ENCODE measurements around the gene JMJD1C. TPM values are rescaled to one million over a fixed set of nuclear protein-coding genes. Genes with fewer than 3 reads are reported as not detected.
A peak's percentile ranks its signal among the peaks of the same experiment; 100 is the strongest.

Gene JMJD1C
- total RNA-seq, 1 experiment from 2014 or later, result 91.9 TPM

DNA sequence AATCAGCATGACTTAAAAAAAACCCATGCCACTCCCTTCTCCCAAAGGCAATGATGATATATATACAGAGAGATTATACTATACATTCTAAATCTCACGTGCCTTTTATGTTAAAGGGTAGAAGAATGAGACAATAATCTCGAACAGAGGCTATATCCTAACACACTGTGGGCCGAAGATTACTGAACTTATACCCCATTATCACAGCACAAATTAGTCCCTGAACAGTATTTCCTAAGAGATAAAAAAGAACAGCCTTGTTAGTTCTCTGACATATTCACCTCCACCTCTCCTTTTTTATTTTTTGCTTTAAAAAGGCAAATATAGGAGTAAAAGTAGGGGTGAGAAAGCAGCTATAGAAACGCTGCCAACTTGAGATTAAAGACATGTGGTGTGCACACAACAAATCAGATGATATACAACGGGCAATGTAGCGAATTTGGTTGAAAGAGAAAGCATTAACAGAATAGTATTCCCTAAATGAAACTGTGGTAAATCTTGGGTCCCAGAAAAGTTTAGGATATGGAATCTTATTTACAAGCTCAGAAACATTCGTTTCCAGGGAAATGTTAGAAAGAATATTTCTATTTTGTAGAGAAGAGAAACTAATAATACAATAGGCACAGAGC lies 69.5 kb downstream of the JMJD1C start:
- Mint-ChIP-seq H3K27ac (ENCODE audit: low read depth, unreplicated experiment) (no peak overlapping the region), H3K9me3 (ENCODE audit: unreplicated experiment) (no peaks in the 10 kb centered on the region), H3K4me3 (ENCODE audit: unreplicated experiment) (no peak overlapping the region), H3K27me3 (ENCODE audit: insufficient read depth, unreplicated experiment) (no peaks in the 10 kb centered on the region), H3K4me1 (ENCODE audit: insufficient read depth, unreplicated experiment) (no peaks in the 10 kb centered on the region), H3K36me3 (ENCODE audit: insufficient read depth, unreplicated experiment) (peaks cover 6% of the 10 kb centered on the region)
- CTCF ChIA-PET, result interaction anchor here (1.0 kb wide), 1 partner anchor 133 kb away, joined by 3 read pairs; no protein-coding TSS in a partner anchor
- BruUV-seq (replicated peaks), result no TSS peak
- intact Hi-C loops (cut with micrococcal nuclease), result no loop called here
- POLR2A ChIA-PET, result interaction anchor here (1.0 kb wide), 1 partner anchor 24 kb away, joined by 3 read pairs; no protein-coding TSS in a partner anchor
- DNase-seq (ENCODE audit: unreplicated experiment), result no peak
- TF ChIP-seq, protein P1, sequence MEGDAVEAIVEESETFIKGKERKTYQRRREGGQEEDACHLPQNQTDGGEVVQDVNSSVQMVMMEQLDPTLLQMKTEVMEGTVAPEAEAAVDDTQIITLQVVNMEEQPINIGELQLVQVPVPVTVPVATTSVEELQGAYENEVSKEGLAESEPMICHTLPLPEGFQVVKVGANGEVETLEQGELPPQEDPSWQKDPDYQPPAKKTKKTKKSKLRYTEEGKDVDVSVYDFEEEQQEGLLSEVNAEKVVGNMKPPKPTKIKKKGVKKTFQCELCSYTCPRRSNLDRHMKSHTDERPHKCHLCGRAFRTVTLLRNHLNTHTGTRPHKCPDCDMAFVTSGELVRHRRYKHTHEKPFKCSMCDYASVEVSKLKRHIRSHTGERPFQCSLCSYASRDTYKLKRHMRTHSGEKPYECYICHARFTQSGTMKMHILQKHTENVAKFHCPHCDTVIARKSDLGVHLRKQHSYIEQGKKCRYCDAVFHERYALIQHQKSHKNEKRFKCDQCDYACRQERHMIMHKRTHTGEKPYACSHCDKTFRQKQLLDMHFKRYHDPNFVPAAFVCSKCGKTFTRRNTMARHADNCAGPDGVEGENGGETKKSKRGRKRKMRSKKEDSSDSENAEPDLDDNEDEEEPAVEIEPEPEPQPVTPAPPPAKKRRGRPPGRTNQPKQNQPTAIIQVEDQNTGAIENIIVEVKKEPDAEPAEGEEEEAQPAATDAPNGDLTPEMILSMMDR (IDR thresholded peaks at IDR 0.05; ENCODE audit: unreplicated experiment), result no peak

DNA sequence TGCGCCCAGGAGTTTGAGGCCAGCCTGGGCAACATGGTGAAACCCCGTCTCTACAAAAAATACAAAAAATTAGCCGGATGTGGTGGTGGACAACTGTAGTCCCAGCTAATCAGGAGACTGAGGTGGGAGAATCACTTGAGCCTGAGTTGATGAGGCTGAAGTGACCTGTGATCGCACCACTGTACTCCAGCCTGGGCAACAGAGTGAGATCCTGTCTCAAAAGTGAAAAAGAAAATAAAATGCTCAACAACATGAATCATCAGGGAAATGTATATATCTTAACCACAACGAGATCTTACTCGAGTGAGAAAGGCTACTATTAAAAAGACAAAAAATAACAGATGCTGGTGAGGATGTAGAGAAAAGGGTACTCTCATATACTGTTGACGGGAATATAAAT lies 72.7 kb downstream of the JMJD1C start:
- TF ChIP-seq, protein P1 (IDR thresholded peaks at IDR 0.05; ENCODE audit: unreplicated experiment), result no peak
- CTCF ChIA-PET, result no interaction called here

DNA sequence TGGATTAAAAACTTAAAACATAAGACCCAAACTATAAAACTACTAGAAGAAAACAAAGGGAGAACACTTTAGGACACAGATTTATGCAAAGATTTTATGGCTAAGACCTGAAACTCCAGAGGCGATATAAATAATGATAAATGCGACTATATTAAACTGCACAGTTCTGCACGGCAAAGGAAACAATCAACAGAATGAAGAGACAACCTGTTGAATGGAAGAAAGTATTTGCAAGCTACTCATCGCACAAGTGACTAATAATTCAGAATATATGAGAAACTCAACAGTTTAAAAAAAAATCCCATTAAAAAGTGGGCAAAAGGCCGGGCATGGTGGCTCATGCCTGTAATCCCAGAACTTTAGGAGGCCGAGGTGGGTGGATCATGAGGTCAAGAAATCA lies 73.6 kb downstream of the JMJD1C start:
- H3K4me3 Mint-ChIP-seq (ENCODE audit: unreplicated experiment), result no peak overlapping the region
- TF ChIP-seq, protein P1 (IDR thresholded peaks at IDR 0.05; ENCODE audit: unreplicated experiment), result no peak
- no peak for DNase-seq (ENCODE audit: unreplicated experiment)
- peaks cover 16% of the 10 kb centered on the region for H3K9me3 Mint-ChIP-seq (ENCODE audit: unreplicated experiment)
- intact Hi-C loops (cut with micrococcal nuclease), result no loop called here
- no TSS peak for BruUV-seq (replicated peaks)
- H3K36me3 Mint-ChIP-seq (ENCODE audit: insufficient read depth, unreplicated experiment), result peaks cover 6% of the 10 kb centered on the region
- H3K4me1 Mint-ChIP-seq (ENCODE audit: insufficient read depth, unreplicated experiment), result peaks cover 10% of the 10 kb centered on the region
- ChIA-PET POLR2A (no interaction called here), CTCF (no interaction called here)
- H3K27me3 Mint-ChIP-seq (ENCODE audit: insufficient read depth, unreplicated experiment), result no peaks in the 10 kb centered on the region
- no peak overlapping the region for H3K27ac Mint-ChIP-seq (ENCODE audit: low read depth, unreplicated experiment)

More for the DNA sequence above, 72.7 kb downstream of the JMJD1C start:
- Mint-ChIP-seq H3K36me3 (ENCODE audit: insufficient read depth, unreplicated experiment) (no peaks in the 10 kb centered on the region), H3K27ac (ENCODE audit: low read depth, unreplicated experiment) (peak overlapping the region; percentile 46), H3K27me3 (ENCODE audit: insufficient read depth, unreplicated experiment) (no peaks in the 10 kb centered on the region), H3K9me3 (ENCODE audit: unreplicated experiment) (peaks cover 16% of the 10 kb centered on the region), H3K4me1 (ENCODE audit: insufficient read depth, unreplicated experiment) (peaks cover 9% of the 10 kb centered on the region), H3K4me3 (ENCODE audit: unreplicated experiment) (no peak overlapping the region)
- POLR2A ChIA-PET, result no interaction called here
- no TSS peak for BruUV-seq (replicated peaks)
- intact Hi-C loops (cut with micrococcal nuclease), result no loop called here
- DNase-seq (ENCODE audit: unreplicated experiment), result no peak

DNA sequence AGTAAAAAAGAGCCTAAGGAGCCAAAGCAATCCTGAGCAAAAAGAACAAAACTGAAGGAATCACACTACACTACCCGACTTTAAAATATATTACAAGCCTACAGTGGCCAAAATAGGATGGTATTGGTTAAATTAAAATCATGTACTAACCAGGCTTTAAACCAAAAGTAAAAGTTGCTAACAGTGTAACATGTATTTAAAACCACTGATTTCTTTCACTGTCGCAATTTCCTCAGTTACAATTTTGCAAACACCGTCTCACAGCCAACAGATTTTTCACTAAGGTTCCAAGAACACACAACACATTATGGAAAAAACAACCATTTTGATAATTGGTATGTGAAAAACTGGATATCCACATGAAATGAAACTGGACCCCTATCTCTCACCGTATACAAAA lies 74.0 kb downstream of the JMJD1C start:
- no TSS peak for BruUV-seq (replicated peaks)

More for the DNA sequence above, 74.0 kb downstream of the JMJD1C start:
- TF ChIP-seq, protein P1 (IDR thresholded peaks at IDR 0.05; ENCODE audit: unreplicated experiment), result no peak
- Mint-ChIP-seq H3K27me3 (ENCODE audit: insufficient read depth, unreplicated experiment) (no peaks in the 10 kb centered on the region), H3K4me3 (ENCODE audit: unreplicated experiment) (no peak overlapping the region), H3K36me3 (ENCODE audit: insufficient read depth, unreplicated experiment) (peaks cover 6% of the 10 kb centered on the region), H3K4me1 (ENCODE audit: insufficient read depth, unreplicated experiment) (peaks cover 13% of the 10 kb centered on the region), H3K27ac (ENCODE audit: low read depth, unreplicated experiment) (no peak overlapping the region), H3K9me3 (ENCODE audit: unreplicated experiment) (peaks cover 16% of the 10 kb centered on the region)
- ChIA-PET CTCF (no interaction called here), POLR2A (no interaction called here)
- intact Hi-C loops (cut with micrococcal nuclease), result no loop called here
- DNase-seq (ENCODE audit: unreplicated experiment), result no peak

Measured in MCF 10A (cell line).